HCT116 (cell line): ENCODE results near the gene CLDN12.
A peak's percentile ranks its signal among the peaks of the same experiment; 100 is the strongest.

ENCODE experiments used
- CBX3 ChIP-seq: IDR thresholded peaks from 2 replicates; pipeline ENCODE4 v1.6.1; 2012; ENCODE audit warnings: low read depth
- CEBPB ChIP-seq: IDR thresholded peaks from 2 replicates; pipeline ENCODE4 v1.6.1; 2012; ENCODE audit warnings: low read depth
- ELF1 ChIP-seq: IDR thresholded peaks from 2 replicates; pipeline ENCODE4 v1.6.1; 2012; ENCODE audit warnings: low read depth, borderline replicate concordance
- EZH2 ChIP-seq: fragments of 200-600 bp; sonication (generic); IDR thresholded peaks from 2 replicates; pipeline ENCODE4 v1.6.1; 2017; ENCODE audit warnings: antibody characterized with exemption, mixed run types
- EZH2phosphoT487 ChIP-seq: fragments of 200-600 bp; IDR thresholded peaks from 2 replicates; pipeline ENCODE4 v1.6.1; 2018; ENCODE audit warnings: antibody characterized with exemption, borderline replicate concordance
- FOSL1 ChIP-seq: IDR thresholded peaks from 2 replicates; pipeline ENCODE4 v1.6.1; 2012; ENCODE audit warnings: low read depth
- JUND ChIP-seq: IDR thresholded peaks from 2 replicates; pipeline ENCODE4 v1.6.1; 2012
- POLR2A ChIP-seq: IDR thresholded peaks from 2 replicates; pipeline ENCODE4 v1.7.0; 2011; ENCODE audit warnings: borderline replicate concordance; ENCODE audit not compliant: insufficient read depth, insufficient read length; ENCODE audit errors: extremely low read depth
- POLR2AphosphoS5 ChIP-seq: IDR thresholded peaks from 2 replicates; pipeline ENCODE4 v1.6.1; 2011; ENCODE audit warnings: mild to moderate bottlenecking, low read depth, low read length, moderate library complexity
- RAD21 ChIP-seq: IDR thresholded peaks from 2 replicates; pipeline ENCODE4 v1.6.1; 2012; ENCODE audit warnings: low read depth, mild to moderate bottlenecking
- YY1 ChIP-seq: IDR thresholded peaks from 2 replicates; pipeline ENCODE4 v1.6.1; 2011; ENCODE audit warnings: low read length, low read depth, moderate library complexity, mild to moderate bottlenecking; ENCODE audit not compliant: insufficient replicate concordance; ENCODE audit errors: extremely low read depth
- ZFX ChIP-seq: fragments of 450-650 bp; IDR thresholded peaks from 2 replicates; pipeline ENCODE4 v1.6.1; 2017
- TF ChIP-seq, protein P1 (sequence below): IDR thresholded peaks from 2 replicates; pipeline ENCODE4 v1.6.1; 2012
- TF ChIP-seq, protein P2 (sequence below), 3 experiments: fragments of 200-600 bp in 1 of 3; sonication (generic) in 1 of 3; IDR thresholded peaks in 2 of 3; conservative IDR thresholded peaks in 1 of 3; 2 replicates each; pipeline ENCODE4 v1.5.1; 2012 to 2017; ENCODE audit warnings: low read depth in 2 of 3, low read length in 2 of 3, antibody characterized with exemption in 1 of 3, borderline replicate concordance in 1 of 3, control low read depth in 1 of 3, mild to moderate bottlenecking in 1 of 3, mixed read lengths in 1 of 3, mixed run types in 1 of 3, moderate library complexity in 1 of 3; ENCODE audit not compliant: insufficient read depth in 1 of 3

DNA sequence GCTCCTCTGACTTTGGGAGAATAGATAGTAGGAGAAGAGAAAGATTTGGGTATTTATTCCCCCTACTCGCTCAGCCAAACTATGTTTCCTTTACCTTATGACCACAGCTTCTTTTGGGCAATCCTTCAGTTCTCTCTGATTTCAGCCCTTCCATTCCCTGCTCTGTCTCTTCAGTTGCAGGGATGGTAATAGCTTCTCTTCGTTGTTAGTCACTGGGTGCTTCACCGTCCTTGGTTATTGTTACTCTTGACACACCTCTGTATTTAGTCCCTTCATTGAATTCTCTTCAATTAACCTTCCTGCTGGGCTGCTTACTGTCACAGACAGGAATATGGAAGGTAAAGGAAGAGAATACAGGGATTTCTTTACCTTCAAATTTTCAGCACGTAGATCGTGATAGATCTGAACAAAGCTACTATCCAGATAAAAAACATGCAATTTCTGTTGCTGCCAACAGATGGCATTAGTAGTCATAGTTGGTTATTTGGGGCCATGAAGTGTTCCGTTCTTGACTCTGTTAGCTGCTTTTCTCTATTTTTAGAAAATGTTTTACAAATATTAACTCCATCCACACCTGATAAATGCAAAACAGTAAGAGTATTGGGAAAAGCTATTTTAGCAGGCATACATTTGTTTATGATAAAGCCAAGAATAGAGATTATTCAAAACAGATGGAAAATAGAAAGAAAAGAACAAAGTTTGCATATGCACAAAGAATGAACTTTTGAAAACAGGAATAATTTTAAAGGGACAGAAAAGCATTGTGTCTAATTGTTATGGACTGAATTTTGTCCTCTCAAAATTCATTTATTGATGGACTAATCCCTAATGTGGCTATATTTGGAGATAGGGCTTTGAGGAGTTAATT is 52.1 kb downstream of the CLDN12 start:
- TF ChIP-seq, protein P1, sequence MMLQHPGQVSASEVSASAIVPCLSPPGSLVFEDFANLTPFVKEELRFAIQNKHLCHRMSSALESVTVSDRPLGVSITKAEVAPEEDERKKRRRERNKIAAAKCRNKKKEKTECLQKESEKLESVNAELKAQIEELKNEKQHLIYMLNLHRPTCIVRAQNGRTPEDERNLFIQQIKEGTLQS, result no peak
- TF ChIP-seq FOSL1, result no peak
- TF ChIP-seq, protein P2, sequence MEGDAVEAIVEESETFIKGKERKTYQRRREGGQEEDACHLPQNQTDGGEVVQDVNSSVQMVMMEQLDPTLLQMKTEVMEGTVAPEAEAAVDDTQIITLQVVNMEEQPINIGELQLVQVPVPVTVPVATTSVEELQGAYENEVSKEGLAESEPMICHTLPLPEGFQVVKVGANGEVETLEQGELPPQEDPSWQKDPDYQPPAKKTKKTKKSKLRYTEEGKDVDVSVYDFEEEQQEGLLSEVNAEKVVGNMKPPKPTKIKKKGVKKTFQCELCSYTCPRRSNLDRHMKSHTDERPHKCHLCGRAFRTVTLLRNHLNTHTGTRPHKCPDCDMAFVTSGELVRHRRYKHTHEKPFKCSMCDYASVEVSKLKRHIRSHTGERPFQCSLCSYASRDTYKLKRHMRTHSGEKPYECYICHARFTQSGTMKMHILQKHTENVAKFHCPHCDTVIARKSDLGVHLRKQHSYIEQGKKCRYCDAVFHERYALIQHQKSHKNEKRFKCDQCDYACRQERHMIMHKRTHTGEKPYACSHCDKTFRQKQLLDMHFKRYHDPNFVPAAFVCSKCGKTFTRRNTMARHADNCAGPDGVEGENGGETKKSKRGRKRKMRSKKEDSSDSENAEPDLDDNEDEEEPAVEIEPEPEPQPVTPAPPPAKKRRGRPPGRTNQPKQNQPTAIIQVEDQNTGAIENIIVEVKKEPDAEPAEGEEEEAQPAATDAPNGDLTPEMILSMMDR (IDR thresholded peaks at IDR 0.05 in 2 of 3, conservative IDR thresholded peaks at IDR 0.05 in 1 of 3; ENCODE audit: borderline replicate concordance in 1 of 3, insufficient read depth in 1 of 3, low read depth in 2 of 3, low read length in 2 of 3), result peak; percentile 62 to 78 (median 63); a peak in 5 of 6 replicates
- no peak for TF ChIP-seq CBX3
- TF ChIP-seq JUND, result no peak
- no peak for TF ChIP-seq ELF1
- no peak for TF ChIP-seq POLR2A
- peak; percentile 74 for TF ChIP-seq RAD21
- TF ChIP-seq CEBPB, result no peak
- no peak for TF ChIP-seq EZH2
- no peak for TF ChIP-seq POLR2AphosphoS5
- no peak for TF ChIP-seq YY1
- TF ChIP-seq EZH2phosphoT487, result no peak
- no peak for TF ChIP-seq ZFX
